ENCODE measurements around the gene CLIP4.

CLIP4 gene

DNA sequence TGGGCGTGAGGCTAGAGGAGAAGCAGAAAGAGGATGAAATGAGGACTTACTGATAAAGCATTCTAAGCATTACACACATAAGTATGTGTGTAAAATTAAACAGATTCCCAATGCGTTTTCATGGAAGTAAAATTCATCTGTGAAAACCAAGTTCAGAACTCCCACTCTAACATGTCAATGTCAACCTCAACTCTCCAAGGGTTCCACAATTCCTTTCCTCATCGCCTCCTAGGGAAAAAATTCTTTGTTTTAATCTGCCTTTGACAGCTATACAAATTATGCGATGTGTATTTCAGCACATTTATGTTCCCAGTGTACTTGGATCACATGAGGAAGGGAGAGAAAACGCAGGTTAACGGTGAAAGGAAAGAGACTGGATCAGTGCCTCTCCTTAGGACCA, 76.6 kb downstream of the CLIP4 start:
- DNase-seq (ENCODE audit: low read depth in 2 of 2), result no peak

DNA sequence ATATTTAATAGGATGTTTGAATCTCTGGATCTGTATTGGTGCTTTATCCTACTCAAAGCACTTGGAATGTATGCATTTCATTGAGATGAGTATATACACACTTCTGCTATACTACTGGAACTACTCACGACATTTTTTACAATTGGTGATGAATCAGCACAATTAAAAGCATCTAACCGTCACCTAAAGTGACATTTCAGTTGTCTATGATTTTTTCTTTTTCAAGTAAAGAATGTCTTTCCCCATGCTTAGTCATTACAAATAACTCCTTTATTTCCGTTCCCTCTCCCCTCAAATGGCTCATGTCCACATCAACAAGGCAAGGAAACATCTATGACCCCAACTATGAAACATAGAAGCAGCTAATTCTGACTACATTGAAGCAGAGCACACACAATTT, 77.3 kb downstream of the CLIP4 start:
- DNase-seq (ENCODE audit: low read depth in 2 of 2), result no peak

DNA sequence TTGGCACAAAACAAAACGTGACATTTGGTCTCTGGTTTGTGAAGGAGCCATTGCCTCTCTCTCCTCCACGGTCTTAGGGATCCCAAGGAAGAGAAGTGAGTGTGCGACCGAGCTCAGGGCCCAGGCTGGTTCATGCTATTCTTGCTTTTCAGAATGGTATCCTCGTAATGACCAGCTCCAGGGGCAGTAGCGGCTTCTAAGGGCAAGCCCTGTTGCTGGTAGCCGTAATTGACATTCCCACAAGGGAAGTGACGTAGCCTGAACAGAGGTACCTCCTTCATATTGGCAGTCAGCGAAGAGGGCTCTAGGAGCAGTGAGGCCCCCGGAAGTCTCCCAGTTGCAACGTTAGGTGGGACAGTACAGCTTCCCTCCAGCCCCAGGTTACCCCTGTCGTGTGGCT, 77.9 kb downstream of the CLIP4 start:
- no peak for DNase-seq (ENCODE audit: low read depth in 2 of 2)

DNA sequence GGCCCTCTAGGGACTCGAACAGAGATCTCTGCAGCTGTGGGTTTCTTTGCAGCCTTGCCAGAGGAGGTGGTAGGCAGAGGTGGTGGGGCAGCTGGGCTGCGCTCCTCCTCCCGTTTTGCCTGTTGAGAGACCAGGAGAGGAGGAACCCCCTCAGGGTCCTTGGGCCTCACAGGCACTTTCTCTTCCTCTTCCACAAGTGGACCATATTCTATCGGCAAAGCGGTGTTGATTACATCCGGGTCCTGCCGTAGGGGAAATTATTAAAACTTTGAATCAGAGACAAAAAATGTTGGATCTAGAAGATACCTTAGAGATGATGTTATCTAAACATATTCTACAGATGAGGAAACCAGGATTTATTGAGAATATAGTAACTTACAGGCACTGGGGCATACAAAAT, 78.5 kb downstream of the CLIP4 start:
- no peak for DNase-seq (ENCODE audit: low read depth in 2 of 2)

DNA sequence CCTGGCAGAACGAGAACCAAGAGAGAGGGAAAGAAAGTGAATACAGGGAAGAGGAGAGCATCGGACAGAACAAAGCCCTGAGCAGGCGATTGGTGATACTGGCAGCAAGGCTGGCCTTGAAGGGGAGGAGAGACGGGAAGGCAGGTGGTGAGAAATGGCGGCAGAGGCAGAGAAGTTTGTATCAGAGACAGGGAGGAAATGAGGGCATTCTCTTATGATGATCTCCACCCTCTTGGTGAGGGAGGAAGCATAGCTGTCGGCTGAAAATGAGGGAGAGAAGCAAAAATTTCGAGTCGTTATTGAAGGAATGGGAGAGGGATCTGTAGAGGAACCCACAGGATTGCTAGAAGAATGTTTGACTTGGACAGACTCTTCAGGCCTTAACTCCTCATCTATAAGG, 80.6 kb downstream of the CLIP4 start:
- DNase-seq (ENCODE audit: low read depth in 2 of 2), result no peak

DNA sequence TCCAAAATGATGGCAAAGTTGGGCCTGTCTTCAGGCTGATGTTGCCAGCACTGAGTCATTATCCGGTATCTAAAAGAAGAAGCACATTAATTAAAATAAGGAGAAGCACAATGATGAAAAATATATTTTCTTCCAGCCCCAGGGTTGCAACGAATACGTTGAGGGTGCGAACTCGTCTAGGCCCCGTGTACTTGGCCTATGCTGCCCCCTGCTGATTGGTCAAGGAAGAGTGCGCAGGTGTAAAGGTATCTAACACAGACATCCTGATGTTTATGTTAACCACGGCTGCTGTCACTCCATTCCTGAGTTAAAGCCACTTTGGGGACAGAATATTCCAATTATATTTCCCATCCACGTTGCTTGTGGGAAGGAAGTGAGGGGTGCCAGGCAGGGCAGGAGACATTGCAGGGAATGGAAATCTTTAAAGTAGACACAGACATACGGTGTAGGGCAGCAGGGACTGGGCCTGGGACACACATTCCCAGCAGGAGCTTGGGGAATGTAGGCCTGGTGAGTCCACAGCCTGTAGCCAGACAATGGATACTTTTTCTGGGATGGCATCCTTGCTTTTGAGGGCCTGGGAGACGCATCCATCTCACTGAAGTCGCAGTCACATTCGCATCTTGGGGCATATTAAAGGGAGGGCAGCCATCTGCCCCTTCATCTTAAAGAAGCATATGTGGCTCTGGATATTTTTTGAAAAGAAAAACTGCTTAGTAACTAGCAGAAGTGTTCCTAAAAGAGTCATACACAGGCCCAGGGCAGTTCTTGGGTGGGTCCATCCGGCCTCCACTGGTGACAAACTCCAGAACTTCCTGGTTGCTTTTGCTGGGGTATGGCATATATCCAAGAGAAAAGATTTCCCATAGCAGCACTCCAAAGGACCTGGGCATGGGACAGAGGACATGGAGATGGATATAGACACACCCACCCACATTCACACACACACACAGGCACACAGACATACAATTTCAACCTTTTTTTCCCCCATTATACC, 81.9 kb downstream of the CLIP4 start:
- DNase-seq (ENCODE audit: low read depth in 2 of 2), result peak; percentile 68 to 78

DNA sequence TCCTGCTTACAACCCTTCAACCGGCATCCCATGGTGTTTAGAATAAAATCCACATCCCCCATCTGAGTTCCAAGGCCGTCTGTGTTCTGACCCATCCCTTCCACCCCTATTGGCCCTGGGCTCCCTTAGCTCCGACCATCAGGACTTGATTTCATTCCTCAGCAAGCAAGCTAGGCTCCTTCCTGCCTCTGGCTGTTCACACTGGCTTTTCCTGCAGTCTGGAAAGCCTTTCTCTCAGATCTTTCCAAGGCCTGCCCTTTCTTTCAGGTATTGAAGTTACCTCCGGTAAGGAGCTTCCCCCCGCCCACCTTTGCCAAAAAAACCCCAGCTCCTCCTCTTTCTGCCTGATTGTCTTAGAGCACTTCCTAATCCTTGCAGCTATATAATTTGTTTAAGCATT, 86.8 kb downstream of the CLIP4 start:
- DNase-seq (ENCODE audit: low read depth in 2 of 2), result no peak

DNA sequence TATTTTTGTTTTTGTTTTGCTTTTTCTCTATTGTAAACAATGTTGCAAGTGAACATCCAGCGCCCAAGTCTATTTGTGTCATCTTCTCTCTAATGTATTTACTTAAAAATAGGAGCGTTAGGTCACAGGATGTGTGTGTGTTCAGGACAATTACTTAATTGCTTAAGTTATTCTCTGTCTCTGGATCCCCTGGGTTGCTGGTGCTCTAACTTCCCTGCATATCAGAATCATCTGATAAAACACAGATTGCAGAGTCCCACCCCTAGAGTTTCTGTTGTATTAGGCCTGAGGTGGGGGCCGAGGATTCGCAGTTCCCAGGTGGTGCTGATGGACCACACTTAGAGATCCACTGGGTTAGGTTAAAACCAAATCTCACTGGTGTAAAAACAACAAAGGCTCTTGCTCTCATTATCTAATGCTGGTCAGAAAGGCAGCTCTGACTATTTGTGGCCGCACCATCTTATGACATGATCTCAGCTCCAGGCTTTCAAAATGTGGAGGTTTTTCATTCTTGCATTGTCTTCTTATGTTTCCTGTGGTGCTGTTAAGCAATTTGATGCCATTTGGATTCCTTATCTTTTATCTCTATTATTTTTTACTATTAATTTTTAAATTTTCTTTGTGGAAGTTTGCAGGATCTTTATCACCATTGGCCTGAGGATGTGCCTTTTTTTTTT, 87.7 kb downstream of the CLIP4 start:
- DNase-seq (ENCODE audit: low read depth in 2 of 2), result no peak

DNA sequence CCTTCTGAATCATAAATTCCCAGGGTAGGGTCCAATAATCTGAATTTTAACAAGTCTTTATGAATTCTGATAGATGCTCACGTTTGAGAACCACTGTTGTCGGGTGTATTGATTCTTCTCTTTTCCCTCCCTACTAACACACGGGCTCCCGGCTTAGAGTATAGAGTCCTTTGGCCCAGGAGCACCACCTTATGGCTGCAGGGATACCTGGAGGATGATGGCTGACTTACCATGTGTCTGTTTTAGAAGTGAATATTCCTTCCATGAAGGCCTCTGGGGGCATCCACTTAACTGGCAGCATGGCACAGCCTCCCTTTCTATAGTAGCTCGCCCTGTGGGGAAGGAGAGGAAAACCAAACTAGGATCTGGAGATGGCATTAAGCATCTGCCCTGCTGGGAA, 91.7 kb downstream of the CLIP4 start:
- DNase-seq (ENCODE audit: low read depth in 2 of 2), result no peak

DNA sequence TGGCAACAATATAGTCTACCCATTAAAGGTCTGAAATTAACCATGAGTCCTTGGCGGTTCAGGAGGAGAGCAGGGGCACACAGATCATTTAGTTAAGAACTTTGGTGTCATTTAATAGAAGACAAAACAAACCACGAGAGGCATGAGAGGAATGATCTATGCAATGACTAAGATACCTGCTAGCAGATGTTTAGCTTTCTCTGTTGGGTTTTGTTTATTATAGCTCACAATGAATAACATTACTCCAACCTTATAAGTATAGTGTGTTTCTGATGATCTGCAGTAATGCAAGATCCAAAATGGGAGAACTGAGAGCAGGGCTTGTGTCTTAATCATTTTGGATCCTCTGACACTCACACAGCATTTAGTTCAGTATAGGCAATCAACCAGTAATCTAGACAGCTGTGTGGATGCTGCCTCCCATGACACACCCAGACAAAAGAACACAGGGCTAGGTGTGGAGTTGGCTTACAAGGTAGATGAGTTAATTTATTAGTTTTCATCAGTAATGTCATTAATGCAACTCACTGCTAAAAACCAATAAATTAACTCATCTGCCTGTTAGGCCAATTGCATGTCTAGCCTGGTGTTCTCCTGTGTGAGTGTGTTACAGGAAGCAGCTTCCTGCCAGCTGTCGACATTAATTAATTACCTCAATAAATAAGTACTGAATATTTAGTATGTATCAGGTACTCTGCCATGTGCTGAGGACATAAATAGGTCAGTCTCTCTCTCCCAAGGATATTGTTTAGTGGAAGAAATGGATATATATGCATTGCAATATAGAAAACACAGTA, 92.3 kb downstream of the CLIP4 start:
- no peak for DNase-seq (ENCODE audit: low read depth in 2 of 2)

DNA sequence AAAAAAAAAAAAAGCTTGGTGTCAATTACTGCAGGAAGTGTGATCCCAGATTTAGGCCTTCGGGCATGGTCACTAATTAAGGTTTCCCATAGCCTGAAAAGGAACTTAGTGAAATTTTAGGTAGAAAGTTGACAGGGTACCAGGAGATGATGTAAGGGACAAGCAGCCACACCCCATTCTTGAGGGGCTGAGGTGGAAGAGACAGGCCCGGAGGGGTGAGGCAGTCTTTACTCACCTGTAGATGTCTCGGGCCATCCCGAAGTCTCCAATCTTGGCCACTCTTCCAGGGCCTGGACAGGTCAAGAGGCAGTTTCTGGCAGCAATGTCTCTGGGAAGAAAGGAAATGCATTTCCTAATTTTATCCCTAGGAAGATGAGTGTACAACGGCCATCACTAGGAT, 94.3 kb downstream of the CLIP4 start:
- DNase-seq (ENCODE audit: low read depth in 2 of 2), result no peak

DNA sequence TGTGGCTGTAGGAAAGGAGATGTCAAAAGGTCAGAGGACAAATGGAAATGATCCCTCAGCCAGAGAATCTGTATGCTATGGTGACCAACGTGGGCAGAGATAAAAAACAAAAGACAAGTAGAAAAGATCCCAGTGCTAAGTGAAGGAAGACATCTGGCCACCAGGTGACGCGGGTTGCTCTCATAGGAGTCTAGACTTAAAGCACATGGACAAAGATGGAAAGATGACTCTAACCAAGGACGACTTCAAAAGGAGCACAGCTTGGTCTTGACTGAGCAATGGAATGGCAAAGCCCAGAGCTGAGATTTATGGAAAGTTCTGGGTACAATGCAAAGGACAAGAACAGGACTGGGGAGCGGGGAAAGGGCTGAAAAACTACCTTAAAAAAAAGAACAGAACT, 96.8 kb downstream of the CLIP4 start:
- DNase-seq (ENCODE audit: low read depth in 2 of 2), result no peak

DNA sequence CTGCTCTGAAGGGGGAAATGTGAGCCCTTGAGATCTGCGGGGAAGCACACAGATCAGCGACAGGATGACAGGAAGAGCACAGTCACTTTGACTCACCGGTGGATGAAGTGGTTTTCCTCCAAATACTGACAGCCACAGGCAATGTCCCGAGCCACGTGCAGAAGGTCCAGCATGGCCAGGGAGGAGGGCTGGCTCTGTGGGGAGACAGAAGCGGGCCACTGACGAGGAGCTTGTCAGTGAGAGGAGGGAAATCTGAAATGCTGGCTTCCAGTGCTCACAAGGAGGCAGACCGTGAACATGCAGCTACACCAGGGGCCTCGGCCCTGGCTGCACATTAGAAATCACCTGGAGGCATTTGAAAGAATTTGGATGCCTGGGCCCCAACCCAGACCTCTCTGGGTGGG, 98.7 kb downstream of the CLIP4 start:
- DNase-seq (ENCODE audit: low read depth in 2 of 2), result no peak

DNA sequence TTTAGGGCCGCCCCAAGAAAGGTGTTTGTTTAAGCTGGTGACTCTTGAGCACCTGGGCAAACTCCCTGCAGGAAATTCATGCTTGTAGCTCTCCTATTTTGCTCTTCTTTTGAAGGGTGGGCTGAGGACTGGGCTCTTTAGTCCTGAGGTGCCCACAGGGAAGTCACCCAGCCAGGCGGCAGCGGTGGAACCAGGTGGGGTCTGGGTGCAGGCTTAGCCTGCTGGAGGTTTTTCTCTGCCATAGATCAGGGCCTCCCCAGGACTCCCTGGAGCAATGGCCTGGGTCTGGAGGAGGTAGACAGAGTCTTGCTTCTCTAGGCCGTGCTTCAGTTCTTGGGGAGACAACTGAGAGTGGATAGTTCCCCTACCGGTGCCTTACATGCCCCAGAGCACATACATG, 99.9 kb downstream of the CLIP4 start:
- no peak for DNase-seq (ENCODE audit: low read depth in 2 of 2)

DNA sequence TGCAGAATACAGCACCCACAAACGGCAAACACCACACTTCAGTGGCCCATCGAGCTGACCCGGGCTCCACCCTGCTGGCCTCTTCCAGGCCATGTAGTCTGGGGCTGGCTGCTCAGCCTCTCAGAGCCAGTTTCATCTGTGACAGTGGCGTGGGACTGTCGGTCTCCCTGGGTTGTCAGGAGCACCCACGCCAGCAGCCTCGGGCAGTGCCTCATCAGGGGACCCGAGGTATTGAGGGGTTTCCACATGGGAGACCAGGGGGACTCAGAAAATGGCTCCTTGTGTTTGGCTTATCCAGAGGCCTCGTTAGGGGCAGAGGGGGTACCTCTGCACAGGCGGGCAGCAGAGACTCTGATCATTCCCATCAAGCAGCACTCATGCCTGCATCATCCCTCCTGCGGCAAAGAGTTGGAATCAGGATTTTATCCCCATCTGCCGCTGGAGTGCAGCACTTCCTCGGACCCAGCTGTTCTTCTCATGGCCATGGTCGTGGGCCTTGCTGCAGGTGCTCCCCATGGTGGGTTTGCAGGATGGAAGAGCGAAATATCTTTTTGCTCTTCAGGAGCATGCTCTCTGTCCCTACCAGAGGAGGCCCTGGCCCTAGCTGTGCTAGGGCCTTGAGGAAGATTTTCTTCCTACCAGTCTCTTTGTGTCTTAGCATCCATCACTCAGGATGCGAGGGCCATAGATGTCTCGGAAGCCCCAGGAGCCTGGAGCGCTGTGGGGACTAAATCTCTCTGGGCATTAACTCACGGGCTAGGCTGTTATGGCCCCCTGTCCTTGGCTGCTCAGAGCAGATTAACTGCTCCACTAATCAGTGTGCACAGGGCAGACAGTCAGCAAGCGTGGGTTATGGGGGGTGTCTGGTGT, 100.8 kb downstream of the CLIP4 start:
- no peak for DNase-seq (ENCODE audit: low read depth in 2 of 2)

DNA sequence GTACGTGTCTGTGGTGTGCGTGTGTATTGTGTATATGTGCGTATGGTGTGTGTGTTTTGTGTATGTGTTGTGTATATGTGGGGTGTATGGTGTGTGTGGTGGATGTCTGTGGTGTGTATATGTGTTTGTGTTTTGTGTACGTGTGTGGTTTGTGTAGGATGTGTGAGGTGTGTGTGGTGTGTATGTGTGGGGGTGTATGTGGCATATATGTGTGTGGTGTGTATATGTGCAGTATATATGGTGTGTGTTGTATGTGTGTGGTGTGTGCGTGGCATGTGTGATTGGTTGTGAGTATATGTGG, 101.3 kb downstream of the CLIP4 start:
- no peak for DNase-seq (ENCODE audit: low read depth in 2 of 2)

DNA sequence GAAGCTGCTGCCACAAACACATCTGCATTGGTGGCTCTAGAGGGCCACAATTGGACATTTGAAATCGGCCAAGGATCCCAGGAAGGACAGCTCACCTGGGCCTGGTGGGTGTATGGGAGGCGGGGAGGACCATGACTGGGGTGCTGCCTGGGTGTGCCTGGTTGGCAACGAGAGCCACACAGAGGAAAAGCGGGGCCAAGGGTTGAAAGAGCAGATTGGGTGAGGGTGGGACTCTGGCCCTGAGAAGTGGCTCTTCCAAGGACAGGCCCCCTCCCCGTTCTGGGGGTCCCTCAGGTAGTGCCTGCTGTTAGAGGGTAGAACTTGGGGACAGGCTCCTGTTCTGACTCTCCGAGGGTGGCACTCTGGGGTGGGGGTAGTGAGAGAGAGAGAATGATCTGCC, 102.9 kb downstream of the CLIP4 start:
- no peak for DNase-seq (ENCODE audit: low read depth in 2 of 2)

DNA sequence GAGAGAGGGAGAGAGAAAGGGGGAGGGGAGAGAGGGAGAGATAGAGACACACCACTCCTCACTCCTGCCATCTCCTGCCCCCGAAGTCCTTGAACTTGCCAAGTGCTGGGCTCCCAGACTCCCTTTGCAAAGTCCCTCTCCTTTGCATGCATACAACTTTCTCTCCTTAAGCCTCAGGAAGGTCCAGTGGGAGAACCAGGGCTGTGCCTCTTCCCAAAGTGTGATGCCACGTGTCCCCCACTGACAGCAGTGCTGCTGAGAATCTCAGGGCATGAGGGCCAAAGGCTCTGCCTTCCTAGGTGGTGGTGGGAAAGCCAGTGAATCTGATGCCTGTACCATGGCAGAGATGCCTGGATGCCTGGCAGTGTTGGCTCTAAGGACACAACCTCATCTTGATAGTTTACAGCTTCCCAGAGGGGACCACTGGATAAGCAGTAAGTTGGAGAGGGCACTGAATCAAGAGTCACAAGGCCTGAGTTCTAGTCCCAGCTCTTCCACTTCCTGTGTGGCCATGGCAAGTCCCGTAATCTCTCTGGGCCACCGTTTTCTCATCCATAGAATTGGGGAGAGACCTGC, 103.4 kb downstream of the CLIP4 start:
- DNase-seq (ENCODE audit: low read depth in 2 of 2), result no peak

DNA sequence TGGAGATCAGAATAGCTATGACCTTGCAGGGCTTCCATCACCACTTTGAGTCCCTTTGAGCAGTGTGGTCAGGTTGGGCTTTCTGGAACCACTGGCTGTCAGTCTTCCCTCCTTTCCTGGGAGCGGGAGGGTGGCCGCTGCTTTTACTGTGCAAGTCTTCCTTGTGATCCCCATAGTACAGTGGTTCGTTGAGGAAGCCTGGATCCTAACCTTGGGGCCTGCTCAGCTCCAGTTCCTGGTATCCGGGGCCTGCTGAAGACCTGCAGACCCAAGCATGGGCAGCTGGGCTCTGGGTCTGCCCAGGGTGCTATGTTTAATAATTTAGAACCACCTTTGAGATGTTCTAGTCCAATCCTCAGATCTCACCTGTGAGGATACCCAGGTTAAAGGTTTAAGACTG, 104.2 kb downstream of the CLIP4 start:
- no peak for DNase-seq (ENCODE audit: low read depth in 2 of 2)

DNA sequence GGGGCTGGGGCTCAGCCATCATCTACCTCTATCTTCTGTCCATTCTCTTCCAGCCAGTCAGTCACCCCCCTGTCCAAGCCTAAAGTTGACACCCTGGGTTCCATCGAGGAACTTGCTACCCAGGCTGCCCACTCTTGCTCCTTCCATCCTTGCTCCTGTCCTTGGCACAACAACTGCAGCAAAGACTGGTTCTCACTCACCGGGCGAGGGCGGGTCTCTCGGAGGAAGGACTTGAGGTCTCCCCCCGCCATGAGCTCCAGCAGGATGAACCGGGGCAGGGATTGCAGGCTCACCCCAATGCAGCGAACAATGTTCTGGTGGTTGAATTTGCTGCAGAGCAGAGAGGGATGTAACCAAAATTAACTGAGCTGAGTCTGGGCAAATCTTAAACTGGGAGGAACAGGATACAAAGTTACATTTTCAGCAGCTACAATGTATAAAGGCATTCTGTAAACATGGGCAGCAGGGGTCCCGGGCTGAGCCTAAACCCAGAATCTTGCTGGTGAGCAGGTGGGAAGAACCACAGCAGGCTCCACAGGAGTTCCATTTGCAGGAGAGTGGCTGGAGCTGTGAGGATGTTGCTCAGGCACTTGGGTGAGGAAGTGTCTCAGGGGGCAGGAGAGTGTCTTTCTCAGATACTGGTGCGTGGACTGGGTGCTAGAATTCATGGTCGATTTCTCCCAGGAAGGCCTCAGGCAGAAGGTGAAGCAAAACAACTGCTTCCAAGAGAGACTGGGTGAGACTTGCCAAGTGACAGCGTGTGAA, 105.5 kb downstream of the CLIP4 start:
- DNase-seq (ENCODE audit: low read depth in 2 of 2), result no peak
